Measurements from ENCODE around the gene POFUT1.
"Not testable (repeated sequence)": the region's sequence is repeated elsewhere in the genome, so short reads cannot be mapped to it uniquely, and the experiment has no call there.

The POFUT1 gene

GRCh38 chr20:32252189-32252588 is 44.5 kb downstream of the POFUT1 start:
- Histone ChIP-seq H3K4me3 (no peak overlapping the region), H3K27ac (no peak overlapping the region)

GRCh38 chr20:32260973-32261372 is 53.3 kb downstream of the POFUT1 start:
- H3K4me3 ChIP-seq, H3K27ac ChIP-seq: not testable (repeated sequence)

GRCh38 chr20:32261644-32262043 is 54.0 kb downstream of the POFUT1 start:
- Histone ChIP-seq H3K4me3 (no peak overlapping the region), H3K27ac (no peak overlapping the region)

GRCh38 chr20:32263398-32263954 is 55.8 kb downstream of the POFUT1 start:
- H3K27ac ChIP-seq: no peak overlapping the region
- H3K4me3 ChIP-seq: no peak overlapping the region

GRCh38 chr20:32271620-32272019 is 63.9 kb downstream of the POFUT1 start:
- H3K27ac ChIP-seq: no peak overlapping the region
- H3K4me3 ChIP-seq: no peak overlapping the region

- H3K4me3 ChIP-seq: no peak overlapping the region
Observed at GRCh38 chr20:32274359-32274758, 66.7 kb downstream of the POFUT1 start.

GRCh38 chr20:32275163-32275562 is 67.5 kb downstream of the POFUT1 start:
- H3K4me3 ChIP-seq, H3K27ac ChIP-seq: not testable (repeated sequence)

More at GRCh38 chr20:32274359-32274758, 66.7 kb downstream of the POFUT1 start:
- H3K27ac ChIP-seq: no peak overlapping the region

- peak within 1 kb of the TSS in 20 of 21 experiments; percentile 52 to 88 (median 80) for H3K27ac ChIP-seq
- H3K4me3 ChIP-seq: peak within 1 kb of the TSS; percentile 69 to 90 (median 78)
Observed at GRCh38 chr20:32277361-32278198, 69.9 kb downstream of the POFUT1 start, which contains the start of gene KIF3B. Gene KIF3B, plus strand, starts transcription at chr20:32277651. Its CDS starts 32,127 bp downstream, at chr20:32309778.

- peak overlapping the region; percentile 69 to 90 (median 78) for H3K4me3 ChIP-seq
- H3K27ac ChIP-seq: peak overlapping the region in 19 of 21 experiments; percentile 52 to 88 (median 80)
Observed at GRCh38 chr20:32278199-32278643, 70.5 kb downstream of the POFUT1 start.

GRCh38 chr20:32281711-32282110 is 74.0 kb downstream of the POFUT1 start:
- Histone ChIP-seq H3K27ac (no peak overlapping the region), H3K4me3 (no peak overlapping the region)

- H3K4me3 ChIP-seq: no peak overlapping the region
- H3K27ac ChIP-seq: no peak overlapping the region
Observed at GRCh38 chr20:32282461-32282860, 74.8 kb downstream of the POFUT1 start.

GRCh38 chr20:32285082-32285620 is 77.5 kb downstream of the POFUT1 start:
- Histone ChIP-seq H3K4me3 (no peak overlapping the region), H3K27ac (peak overlapping the region in 8 of 21 experiments; percentile 8 to 71 (median 26))

- Histone ChIP-seq H3K27ac (peak overlapping the region in 7 of 21 experiments; percentile 8 to 71 (median 29)), H3K4me3 (no peak overlapping the region)
Observed at GRCh38 chr20:32285621-32286371, 78.1 kb downstream of the POFUT1 start.

- Histone ChIP-seq H3K27ac (peak overlapping the region in 1 of 21 experiments; percentile 71), H3K4me3 (no peak overlapping the region)
Observed at GRCh38 chr20:32287231-32287638, 79.6 kb downstream of the POFUT1 start.

Measured in skin epidermis (tissue), 12 donors.